Measurements from ENCODE around the gene ANKS3.

ANKS3 gene

GRCh38 chr16:4663777-4664465 lies 70.2 kb downstream of the ANKS3 start:
- ChIA-PET CTCF (interaction anchor here (0.6 to 1.0 kb wide), 2 partner anchors 14 to 40 kb away, joined by 3 to 5 read pairs; no protein-coding TSS in a partner anchor), POLR2A (no interaction called here)
- TF ChIP-seq, protein P1, sequence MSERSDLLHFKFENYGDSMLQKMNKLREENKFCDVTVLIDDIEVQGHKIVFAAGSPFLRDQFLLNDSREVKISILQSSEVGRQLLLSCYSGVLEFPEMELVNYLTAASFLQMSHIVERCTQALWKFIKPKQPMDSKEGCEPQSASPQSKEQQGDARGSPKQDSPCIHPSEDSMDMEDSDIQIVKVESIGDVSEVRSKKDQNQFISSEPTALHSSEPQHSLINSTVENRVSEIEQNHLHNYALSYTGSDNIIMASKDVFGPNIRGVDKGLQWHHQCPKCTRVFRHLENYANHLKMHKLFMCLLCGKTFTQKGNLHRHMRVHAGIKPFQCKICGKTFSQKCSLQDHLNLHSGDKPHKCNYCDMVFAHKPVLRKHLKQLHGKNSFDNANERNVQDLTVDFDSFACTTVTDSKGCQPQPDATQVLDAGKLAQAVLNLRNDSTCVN (tag by site-specific recombination; optimal IDR thresholded peaks at IDR 0.05) = no peak
- TF ChIP-seq ZNF341 (tag by site-specific recombination; IDR thresholded peaks at IDR 0.05; ENCODE audit: low read depth) = peak; percentile 21; the same call in 1 of the 2 replicates
- no peak for TF ChIP-seq ZEB2 (tag by site-specific recombination; IDR thresholded peaks at IDR 0.05)
- 0 out of 2 replicates have a peak, but pooled peaks have one; percentile 26 for TF ChIP-seq EGR2 (tag by site-specific recombination; IDR thresholded peaks at IDR 0.05; ENCODE audit: low read depth)
- TF ChIP-seq, protein P2, sequence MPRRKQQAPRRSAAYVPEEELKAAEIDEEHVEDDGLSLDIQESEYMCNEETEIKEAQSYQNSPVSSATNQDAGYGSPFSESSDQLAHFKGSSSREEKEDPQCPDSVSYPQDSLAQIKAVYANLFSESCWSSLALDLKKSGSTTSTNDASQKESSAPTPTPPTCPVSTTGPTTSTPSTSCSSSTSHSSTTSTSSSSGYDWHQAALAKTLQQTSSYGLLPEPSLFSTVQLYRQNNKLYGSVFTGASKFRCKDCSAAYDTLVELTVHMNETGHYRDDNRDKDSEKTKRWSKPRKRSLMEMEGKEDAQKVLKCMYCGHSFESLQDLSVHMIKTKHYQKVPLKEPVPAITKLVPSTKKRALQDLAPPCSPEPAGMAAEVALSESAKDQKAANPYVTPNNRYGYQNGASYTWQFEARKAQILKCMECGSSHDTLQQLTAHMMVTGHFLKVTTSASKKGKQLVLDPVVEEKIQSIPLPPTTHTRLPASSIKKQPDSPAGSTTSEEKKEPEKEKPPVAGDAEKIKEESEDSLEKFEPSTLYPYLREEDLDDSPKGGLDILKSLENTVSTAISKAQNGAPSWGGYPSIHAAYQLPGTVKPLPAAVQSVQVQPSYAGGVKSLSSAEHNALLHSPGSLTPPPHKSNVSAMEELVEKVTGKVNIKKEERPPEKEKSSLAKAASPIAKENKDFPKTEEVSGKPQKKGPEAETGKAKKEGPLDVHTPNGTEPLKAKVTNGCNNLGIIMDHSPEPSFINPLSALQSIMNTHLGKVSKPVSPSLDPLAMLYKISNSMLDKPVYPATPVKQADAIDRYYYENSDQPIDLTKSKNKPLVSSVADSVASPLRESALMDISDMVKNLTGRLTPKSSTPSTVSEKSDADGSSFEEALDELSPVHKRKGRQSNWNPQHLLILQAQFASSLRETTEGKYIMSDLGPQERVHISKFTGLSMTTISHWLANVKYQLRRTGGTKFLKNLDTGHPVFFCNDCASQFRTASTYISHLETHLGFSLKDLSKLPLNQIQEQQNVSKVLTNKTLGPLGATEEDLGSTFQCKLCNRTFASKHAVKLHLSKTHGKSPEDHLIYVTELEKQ (tag by site-specific recombination; IDR thresholded peaks at IDR 0.05; ENCODE audit: borderline replicate concordance) = no peak
- 0 out of 2 replicates have a peak, but pooled peaks have one; percentile 15 for TF ChIP-seq SCRT2 (tag by site-specific recombination; IDR thresholded peaks at IDR 0.05)
- no peak for TF ChIP-seq ZNF513 (tag by site-specific recombination; IDR thresholded peaks at IDR 0.05)
- no peak for TF ChIP-seq ZNF202 (tag by site-specific recombination; IDR thresholded peaks at IDR 0.05; ENCODE audit: borderline replicate concordance)
- H3K9me3 ChIP-seq (ENCODE audit: control insufficient read depth, insufficient read depth, low read depth, low read length) = no peaks in the 10 kb centered on the region
- H3K36me3 ChIP-seq (ENCODE audit: control insufficient read depth in 2 of 2, insufficient read depth in 1 of 2, low read length in 2 of 2) = peaks cover 14 to 78% of the 10 kb centered on the region in 2 experiments; a peak in 2 of 3 replicates
- H3K4me1 ChIP-seq (ENCODE audit: control insufficient read depth, insufficient read depth, low read length) = no peaks in the 10 kb centered on the region
- H3K27ac ChIP-seq (ENCODE audit: extremely low read depth, low read depth, low read length) = no peak overlapping the region
- H3K4me3 ChIP-seq (ENCODE audit: low read depth, low read length) = no peak overlapping the region

DNA sequence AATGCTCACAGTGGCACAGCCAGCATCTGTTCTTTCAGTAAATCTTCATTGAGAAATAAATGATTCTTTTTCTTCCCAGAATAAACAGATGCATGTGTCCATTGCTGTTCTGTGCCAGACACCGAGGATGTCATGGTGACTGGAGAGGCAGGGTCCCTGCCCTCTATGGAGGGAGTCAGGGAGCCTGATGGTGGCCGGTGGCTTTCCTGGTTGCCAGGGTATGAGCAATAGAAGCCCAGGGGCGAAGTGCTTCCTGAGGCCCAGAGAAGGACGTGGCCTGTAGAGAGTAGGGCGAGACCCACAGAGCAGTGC lies 70.7 kb downstream of the ANKS3 start:
- H3K4me1 ChIP-seq (ENCODE audit: control insufficient read depth, insufficient read depth, low read length) = no peaks in the 10 kb centered on the region
- ChIA-PET CTCF (interaction anchor here (0.6 kb wide), 1 partner anchor 40 kb away, joined by 5 read pairs; no protein-coding TSS in a partner anchor), POLR2A (no interaction called here)
- no peak overlapping the region for H3K27ac ChIP-seq (ENCODE audit: extremely low read depth, low read depth, low read length)
- TF ChIP-seq ZXDB (tag by site-specific recombination; IDR thresholded peaks at IDR 0.05) = no peak
- TF ChIP-seq, protein P3, sequence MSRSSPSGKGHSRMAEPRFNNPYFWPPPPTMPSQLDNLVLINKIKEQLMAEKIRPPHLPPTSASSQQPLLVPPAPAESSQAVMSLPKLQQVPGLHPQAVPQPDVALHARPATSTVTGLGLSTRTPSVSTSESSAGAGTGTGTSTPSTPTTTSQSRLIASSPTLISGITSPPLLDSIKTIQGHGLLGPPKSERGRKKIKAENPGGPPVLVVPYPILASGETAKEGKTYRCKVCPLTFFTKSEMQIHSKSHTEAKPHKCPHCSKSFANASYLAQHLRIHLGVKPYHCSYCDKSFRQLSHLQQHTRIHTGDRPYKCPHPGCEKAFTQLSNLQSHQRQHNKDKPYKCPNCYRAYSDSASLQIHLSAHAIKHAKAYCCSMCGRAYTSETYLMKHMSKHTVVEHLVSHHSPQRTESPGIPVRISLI (tag by site-specific recombination; IDR thresholded peaks at IDR 0.05) = peak; percentile 5; the same call in 1 of the 2 replicates
- no peak for TF ChIP-seq OSR2 (tag by site-specific recombination; IDR thresholded peaks at IDR 0.05)
- TF ChIP-seq ZNF596 (tag by site-specific recombination; IDR thresholded peaks at IDR 0.05) = no peak
- TF ChIP-seq ZNF416 (tag by site-specific recombination; IDR thresholded peaks at IDR 0.05) = no peak
- TF ChIP-seq, protein P4, sequence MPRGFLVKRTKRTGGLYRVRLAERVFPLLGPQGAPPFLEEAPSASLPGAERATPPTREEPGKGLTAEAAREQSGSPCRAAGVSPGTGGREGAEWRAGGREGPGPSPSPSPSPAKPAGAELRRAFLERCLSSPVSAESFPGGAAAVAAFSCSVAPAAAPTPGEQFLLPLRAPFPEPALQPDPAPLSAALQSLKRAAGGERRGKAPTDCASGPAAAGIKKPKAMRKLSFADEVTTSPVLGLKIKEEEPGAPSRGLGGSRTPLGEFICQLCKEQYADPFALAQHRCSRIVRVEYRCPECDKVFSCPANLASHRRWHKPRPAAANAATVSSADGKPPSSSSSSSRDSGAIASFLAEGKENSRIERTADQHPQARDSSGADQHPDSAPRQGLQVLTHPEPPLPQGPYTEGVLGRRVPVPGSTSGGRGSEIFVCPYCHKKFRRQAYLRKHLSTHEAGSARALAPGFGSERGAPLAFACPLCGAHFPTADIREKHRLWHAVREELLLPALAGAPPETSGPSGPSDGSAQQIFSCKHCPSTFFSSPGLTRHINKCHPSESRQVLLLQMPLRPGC (tag by site-specific recombination; IDR thresholded peaks at IDR 0.05) = no peak
- peaks cover 13 to 77% of the 10 kb centered on the region in 2 experiments; a peak in 2 of 3 replicates for H3K36me3 ChIP-seq (ENCODE audit: control insufficient read depth in 2 of 2, insufficient read depth in 1 of 2, low read length in 2 of 2)
- no peak overlapping the region for H3K4me3 ChIP-seq (ENCODE audit: low read depth, low read length)
- H3K9me3 ChIP-seq (ENCODE audit: control insufficient read depth, insufficient read depth, low read depth, low read length) = no peaks in the 10 kb centered on the region
